ENCODE results near the gene CDS2. TPM values are rescaled to one million over a fixed set of nuclear protein-coding genes. Genes with fewer than 3 reads are reported as not detected.

The CDS2 gene
- total RNA-seq, 1 experiment from 2014 or later = 26.3 TPM

GRCh38 chr20:5178046-5178445 is 51.2 kb downstream of the CDS2 start:
- no peak for TF ChIP-seq CTCF (IDR thresholded peaks at IDR 0.05; ENCODE audit: unreplicated experiment)
- no peak overlapping the region for H3K4me3 Mint-ChIP-seq (ENCODE audit: unreplicated experiment)
- POLR2A ChIA-PET = interaction anchor here (1.9 kb wide), 1 partner anchor 51 kb away, joined by 4 read pairs; the partner anchor contains the start of gene CDS2
- intact Hi-C loops (cut with micrococcal nuclease) = no loop called here
- H3K27ac Mint-ChIP-seq (ENCODE audit: low read depth, unreplicated experiment) = no peak overlapping the region
- DNase-seq (ENCODE audit: unreplicated experiment) = no peak
- BruUV-seq (replicated peaks) = no TSS peak
- H3K9me3 Mint-ChIP-seq (ENCODE audit: unreplicated experiment) = no peaks in the 10 kb centered on the region
- no peaks in the 10 kb centered on the region for H3K27me3 Mint-ChIP-seq (ENCODE audit: insufficient read depth, unreplicated experiment)
- CTCF ChIA-PET = no interaction called here
- no peaks in the 10 kb centered on the region for H3K4me1 Mint-ChIP-seq (ENCODE audit: insufficient read depth, unreplicated experiment)
- H3K36me3 Mint-ChIP-seq (ENCODE audit: insufficient read depth, unreplicated experiment) = peaks cover 38% of the 10 kb centered on the region

GRCh38 chr20:5180421-5180820 is 53.6 kb downstream of the CDS2 start:
- no peak overlapping the region for H3K27ac Mint-ChIP-seq (ENCODE audit: low read depth, unreplicated experiment)

GRCh38 chr20:5180933-5181332 is 54.1 kb downstream of the CDS2 start:
- no peak for DNase-seq (ENCODE audit: unreplicated experiment)
- CTCF ChIA-PET = interaction anchor here (0.5 to 6.3 kb wide), 8 partner anchors 11 to 168 kb away, joined by 3 to 65 read pairs (median 4); partner anchors contain the start of gene CDS2
- no peak for TF ChIP-seq CTCF (IDR thresholded peaks at IDR 0.05; ENCODE audit: unreplicated experiment)
- POLR2A ChIA-PET = no interaction called here
- intact Hi-C loops (cut with micrococcal nuclease) = no loop called here
- no peaks in the 10 kb centered on the region for H3K4me1 Mint-ChIP-seq (ENCODE audit: insufficient read depth, unreplicated experiment)
- H3K27me3 Mint-ChIP-seq (ENCODE audit: insufficient read depth, unreplicated experiment) = no peaks in the 10 kb centered on the region
- no peaks in the 10 kb centered on the region for H3K9me3 Mint-ChIP-seq (ENCODE audit: unreplicated experiment)
- H3K36me3 Mint-ChIP-seq (ENCODE audit: insufficient read depth, unreplicated experiment) = peaks cover 35% of the 10 kb centered on the region
- BruUV-seq (replicated peaks) = no TSS peak
- H3K27ac Mint-ChIP-seq (ENCODE audit: low read depth, unreplicated experiment) = no peak overlapping the region
- H3K4me3 Mint-ChIP-seq (ENCODE audit: unreplicated experiment) = no peak overlapping the region

More at GRCh38 chr20:5180421-5180820, 53.6 kb downstream of the CDS2 start:
- Mint-ChIP-seq H3K27me3 (ENCODE audit: insufficient read depth, unreplicated experiment) (no peaks in the 10 kb centered on the region), H3K9me3 (ENCODE audit: unreplicated experiment) (no peaks in the 10 kb centered on the region), H3K36me3 (ENCODE audit: insufficient read depth, unreplicated experiment) (peaks cover 36% of the 10 kb centered on the region), H3K4me3 (ENCODE audit: unreplicated experiment) (no peak overlapping the region), H3K4me1 (ENCODE audit: insufficient read depth, unreplicated experiment) (no peaks in the 10 kb centered on the region)
- no peak for DNase-seq (ENCODE audit: unreplicated experiment)
- no TSS peak for BruUV-seq (replicated peaks)
- TF ChIP-seq CTCF (IDR thresholded peaks at IDR 0.05; ENCODE audit: unreplicated experiment) = no peak
- ChIA-PET CTCF (interaction anchor here (0.5 to 6.3 kb wide), 10 partner anchors 11 to 168 kb away, joined by 3 to 65 read pairs (median 4); partner anchors contain the start of gene CDS2), POLR2A (no interaction called here)
- intact Hi-C loops (cut with micrococcal nuclease) = no loop called here

- no TSS peak for BruUV-seq (replicated peaks)
- H3K27me3 Mint-ChIP-seq (ENCODE audit: insufficient read depth, unreplicated experiment) = no peaks in the 10 kb centered on the region
- peaks cover 35% of the 10 kb centered on the region for H3K36me3 Mint-ChIP-seq (ENCODE audit: insufficient read depth, unreplicated experiment)
- no peaks in the 10 kb centered on the region for H3K9me3 Mint-ChIP-seq (ENCODE audit: unreplicated experiment)
- no peaks in the 10 kb centered on the region for H3K4me1 Mint-ChIP-seq (ENCODE audit: insufficient read depth, unreplicated experiment)
- CTCF ChIA-PET = interaction anchor here (1.2 to 6.3 kb wide), 6 partner anchors 10 to 54 kb away, joined by 3 to 65 read pairs (median 7); partner anchors contain the start of gene CDS2
- no peak overlapping the region for H3K4me3 Mint-ChIP-seq (ENCODE audit: unreplicated experiment)
- DNase-seq (ENCODE audit: unreplicated experiment) = no peak
- intact Hi-C loops (cut with micrococcal nuclease) = no loop called here
- no peak for TF ChIP-seq CTCF (IDR thresholded peaks at IDR 0.05; ENCODE audit: unreplicated experiment)
- no peak overlapping the region for H3K27ac Mint-ChIP-seq (ENCODE audit: low read depth, unreplicated experiment)
- POLR2A ChIA-PET = no interaction called here
Observed at GRCh38 chr20:5181492-5181891, 54.7 kb downstream of the CDS2 start.

Measured in MCF 10A (cell line).